K562 (cell line): ENCODE data around the gene SMC1A. TPM values are rescaled to one million over a fixed set of nuclear protein-coding genes. Genes with fewer than 3 reads are reported as not detected.

Experiments used
- BHLHE40 ChIP-seq: IDR thresholded peaks from 2 replicates; pipeline ENCODE4 v1.6.1; 2011; ENCODE audit warnings: low read length, improper control_type of control experiment
- BMI1 ChIP-seq: fragments of 150-350 bp; IDR thresholded peaks from 2 replicates; pipeline ENCODE4 v1.6.1; 2014; ENCODE audit warnings: low read length
- CBX8 ChIP-seq: fragments of 200-600 bp; sonication (generic); IDR thresholded peaks from 2 replicates; pipeline ENCODE4 v1.6.1; 2012; ENCODE audit warnings: borderline replicate concordance, mixed run types, low read depth, mild to moderate bottlenecking, moderate library complexity, mixed read lengths, low read length, control low read depth, inconsistent platforms; ENCODE audit not compliant: poor library complexity, severe bottlenecking; ENCODE audit errors: extremely low read depth
- CEBPG ChIP-seq, 3 experiments: fragments of 200-800 bp in 1 of 3; sonication (Bioruptor generic) in 1 of 3; sonication (generic) in 1 of 3; formaldehyde crosslinking in 1 of 3; IDR thresholded peaks in 2 of 3; conservative IDR thresholded peaks in 1 of 3; 2 replicates each; pipeline versions ENCODE4 v1.6.1 to v1.8.0; 2016 to 2022; ENCODE audit warnings: missing compliant biosample characterization in 2 of 3, missing genetic modification characterization in 2 of 3, mild to moderate bottlenecking in 1 of 3, missing genetic modification reagents in 1 of 3
- KLF13 ChIP-seq: fragments of 450-650 bp; IDR thresholded peaks from 2 replicates; pipeline ENCODE4 v1.6.1; 2016; ENCODE audit warnings: missing genetic modification characterization, low read depth, mild to moderate bottlenecking, missing compliant biosample characterization, moderate library complexity, borderline replicate concordance
- MECOM ChIP-seq: fragments of 250-450 bp; sonication (Bioruptor Pico); IDR thresholded peaks from 2 replicates; pipeline ENCODE4 v1.8.0; 2022; ENCODE audit warnings: inconsistent platforms
- NR2F6 ChIP-seq: fragments of 450-650 bp; formaldehyde crosslinking; IDR thresholded peaks from 2 replicates; pipeline ENCODE4 v1.4.0; 2020; ENCODE audit warnings: mild to moderate bottlenecking
- PCBP1 ChIP-seq: fragments of 200-400 bp; formaldehyde crosslinking; IDR thresholded peaks from 2 replicates; pipeline ENCODE4 v1.6.1; 2018; ENCODE audit warnings: mild to moderate bottlenecking, low read depth, low read length; ENCODE audit not compliant: poor library complexity, severe bottlenecking
- PHB ChIP-seq: fragments of 250-450 bp; sonication (Bioruptor Pico); IDR thresholded peaks from 2 replicates; pipeline ENCODE4 v1.5.0; 2021
- PPARD ChIP-seq: fragments of 250-450 bp; sonication (Bioruptor Pico); IDR thresholded peaks from 2 replicates; pipeline ENCODE4 v1.8.0; 2022; ENCODE audit warnings: inconsistent platforms, mild to moderate bottlenecking, moderate library complexity
- SLC30A9 ChIP-seq: fragments of 250-450 bp; sonication (Bioruptor Pico); IDR thresholded peaks from 2 replicates; pipeline ENCODE4 v1.8.0; 2022; ENCODE audit warnings: mild to moderate bottlenecking, moderate library complexity
- SMAD4 ChIP-seq: fragments of 250-450 bp; sonication (Bioruptor Pico); conservative IDR thresholded peaks from 2 replicates; pipeline ENCODE4 v1.8.0; 2021; ENCODE audit warnings: inconsistent platforms, mild to moderate bottlenecking, moderate library complexity
- SPI1 ChIP-seq: IDR thresholded peaks from 2 replicates; pipeline ENCODE4 v1.6.1; 2011; ENCODE audit warnings: low read depth, low read length, control low read depth, borderline replicate concordance
- SUPT5H ChIP-seq: fragments of 450-650 bp; IDR thresholded peaks from 2 replicates; pipeline ENCODE4 v1.6.1; 2016
- U2AF1 ChIP-seq: fragments of 200-400 bp; formaldehyde crosslinking; optimal IDR thresholded peaks from 2 replicates; pipeline ENCODE3; 2017; ENCODE audit warnings: mild to moderate bottlenecking, low read depth, low read length, moderate library complexity
- WHSC1 ChIP-seq: IDR thresholded peaks from one replicate; pipeline ENCODE4 v1.6.1; 2012; ENCODE audit warnings: low read length, control low read depth, inconsistent platforms
- ZNF239 ChIP-seq: fragments of 250-450 bp; sonication (Bioruptor Pico); IDR thresholded peaks from 2 replicates; pipeline ENCODE4 v1.4.0; 2020; ENCODE audit warnings: mild to moderate bottlenecking
- ZNF668 ChIP-seq: fragments of 250-450 bp; sonication (Bioruptor Pico); IDR thresholded peaks from 2 replicates; pipeline ENCODE4 v1.8.0; 2022; ENCODE audit warnings: mild to moderate bottlenecking, inconsistent platforms
- polyA plus RNA-seq, 8 experiments: library from polyadenylated mRNA; depleted of rRNA in 4 of 8; stranded (reverse) in 5 of 8; unstranded in 3 of 8; fragments of >200 nt; fragmentation: Nextera tagmentation in 2 of 8; fragmentation: Illumina TruSeq in 1 of 8; extraction: Ambion mirVana in 2 of 8; extraction: Trizol in 1 of 8; gene quantifications; 2 replicates each; pipeline versions ENCODE4 v1.2.1 to v1.2.3, GENCODE V29; 2011 to 2014; ENCODE audit warnings: inconsistent platforms in 1 of 8, missing spikeins in 1 of 8
- total RNA-seq, 7 experiments: library from RNA; depleted of rRNA in 6 of 7; stranded (reverse); fragments of >200 nt in 6 of 7; fragmentation: Illumina TruSeq in 2 of 7; extraction: Trizol in 2 of 7; gene quantifications; 2 replicates each; pipeline versions ENCODE4 v1.2.1 to v1.2.3, GENCODE V29; 2011 to 2021; ENCODE audit warnings: low replicate concordance in 1 of 7
- TF ChIP-seq, protein P1 (sequence below): sonication (generic); formaldehyde crosslinking; IDR thresholded peaks from 2 replicates; pipeline ENCODE4 v1.8.1; 2023; ENCODE audit warnings: mild to moderate bottlenecking, missing genetic modification reagents
- TF ChIP-seq, protein P2 (sequence below): sonication (generic); formaldehyde crosslinking; IDR thresholded peaks from 2 replicates; pipeline ENCODE4 v1.8.1; 2023; ENCODE audit warnings: mild to moderate bottlenecking, missing genetic modification reagents
- TF ChIP-seq, protein P3 (sequence below): fragments of 250-450 bp; sonication (Bioruptor Pico); IDR thresholded peaks from 2 replicates; pipeline ENCODE4 v1.9.0; 2021; ENCODE audit warnings: mild to moderate bottlenecking
- TF ChIP-seq, protein P4 (sequence below): fragments of 450-650 bp; formaldehyde crosslinking; IDR thresholded peaks from 2 replicates; pipeline ENCODE4 v1.4.0; 2020; ENCODE audit warnings: mild to moderate bottlenecking, moderate library complexity

Gene SMC1A
- total and polyA plus RNA-seq, 9 of the 15 experiments (the other 6 are each of a cell fraction or from before 2014, with no cell fraction given): 28.5 to 126 (median 71.2) TPM

DNA sequence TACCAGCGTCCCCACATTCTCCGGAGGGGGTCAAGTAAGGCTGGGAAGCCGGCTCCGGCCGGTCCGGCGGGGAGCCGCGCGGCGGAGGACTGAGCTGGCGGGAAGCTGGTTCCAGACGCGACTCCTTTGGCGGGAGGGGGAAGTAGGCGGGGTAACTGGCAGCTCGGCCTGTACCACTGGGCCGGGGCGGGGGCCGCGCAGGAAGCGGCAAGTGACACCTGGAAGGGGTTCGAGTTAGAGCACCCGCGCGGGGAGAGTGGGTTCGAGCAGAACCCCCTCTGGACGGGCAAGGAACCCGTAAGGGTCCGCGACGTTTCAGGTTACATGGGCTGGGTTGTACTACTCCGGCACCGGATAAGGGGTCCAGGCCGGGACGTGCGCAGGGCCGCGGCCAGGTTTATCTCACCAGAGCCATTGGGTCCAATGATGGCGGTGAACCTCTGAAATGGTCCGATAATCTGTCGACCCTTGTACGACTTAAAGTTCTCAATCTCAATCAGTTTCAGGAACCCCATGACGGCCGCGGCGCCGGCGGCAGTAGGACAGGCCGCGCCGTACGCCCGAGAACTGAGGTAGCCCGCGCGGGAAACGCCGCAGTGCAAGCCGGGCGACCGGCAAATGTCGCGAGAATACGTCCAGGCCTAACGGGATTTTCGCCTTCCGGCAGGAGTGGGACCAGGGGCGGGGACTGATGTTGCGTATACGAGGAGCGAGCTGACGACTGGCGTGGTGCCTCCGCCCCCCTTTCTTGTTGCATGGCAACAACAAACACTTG lies at the start of gene SMC1A (continued):
- TF ChIP-seq SPI1: 0 out of 2 replicates have a peak, but pooled peaks have one; percentile 4
- TF ChIP-seq, protein P1, sequence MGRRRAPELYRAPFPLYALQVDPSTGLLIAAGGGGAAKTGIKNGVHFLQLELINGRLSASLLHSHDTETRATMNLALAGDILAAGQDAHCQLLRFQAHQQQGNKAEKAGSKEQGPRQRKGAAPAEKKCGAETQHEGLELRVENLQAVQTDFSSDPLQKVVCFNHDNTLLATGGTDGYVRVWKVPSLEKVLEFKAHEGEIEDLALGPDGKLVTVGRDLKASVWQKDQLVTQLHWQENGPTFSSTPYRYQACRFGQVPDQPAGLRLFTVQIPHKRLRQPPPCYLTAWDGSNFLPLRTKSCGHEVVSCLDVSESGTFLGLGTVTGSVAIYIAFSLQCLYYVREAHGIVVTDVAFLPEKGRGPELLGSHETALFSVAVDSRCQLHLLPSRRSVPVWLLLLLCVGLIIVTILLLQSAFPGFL (CRISPR knock-in tag): no peak
- TF ChIP-seq MECOM (CRISPR knock-in tag): no peak
- TF ChIP-seq NR2F6 (CRISPR knock-in tag): no peak
- peak; percentile 66 for TF ChIP-seq CEBPG (CRISPR knock-in tag; IDR thresholded peaks at IDR 0.05)
- TF ChIP-seq CEBPG (tag; conservative IDR thresholded peaks at IDR 0.05 in 1 of 2, IDR thresholded peaks at IDR 0.05 in 1 of 2): 0 out of 4 replicates have a peak, but pooled peaks have one; percentile 17 to 20
- TF ChIP-seq SMAD4 (CRISPR knock-in tag): peak; percentile 75
- no peak for TF ChIP-seq SLC30A9
- peak; percentile 89 for TF ChIP-seq SUPT5H
- TF ChIP-seq, protein P2, sequence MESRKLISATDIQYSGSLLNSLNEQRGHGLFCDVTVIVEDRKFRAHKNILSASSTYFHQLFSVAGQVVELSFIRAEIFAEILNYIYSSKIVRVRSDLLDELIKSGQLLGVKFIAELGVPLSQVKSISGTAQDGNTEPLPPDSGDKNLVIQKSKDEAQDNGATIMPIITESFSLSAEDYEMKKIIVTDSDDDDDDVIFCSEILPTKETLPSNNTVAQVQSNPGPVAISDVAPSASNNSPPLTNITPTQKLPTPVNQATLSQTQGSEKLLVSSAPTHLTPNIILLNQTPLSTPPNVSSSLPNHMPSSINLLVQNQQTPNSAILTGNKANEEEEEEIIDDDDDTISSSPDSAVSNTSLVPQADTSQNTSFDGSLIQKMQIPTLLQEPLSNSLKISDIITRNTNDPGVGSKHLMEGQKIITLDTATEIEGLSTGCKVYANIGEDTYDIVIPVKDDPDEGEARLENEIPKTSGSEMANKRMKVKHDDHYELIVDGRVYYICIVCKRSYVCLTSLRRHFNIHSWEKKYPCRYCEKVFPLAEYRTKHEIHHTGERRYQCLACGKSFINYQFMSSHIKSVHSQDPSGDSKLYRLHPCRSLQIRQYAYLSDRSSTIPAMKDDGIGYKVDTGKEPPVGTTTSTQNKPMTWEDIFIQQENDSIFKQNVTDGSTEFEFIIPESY (CRISPR knock-in tag): no peak
- no peak for TF ChIP-seq ZNF239 (CRISPR knock-in tag)
- no peak for TF ChIP-seq WHSC1
- TF ChIP-seq, protein P3, sequence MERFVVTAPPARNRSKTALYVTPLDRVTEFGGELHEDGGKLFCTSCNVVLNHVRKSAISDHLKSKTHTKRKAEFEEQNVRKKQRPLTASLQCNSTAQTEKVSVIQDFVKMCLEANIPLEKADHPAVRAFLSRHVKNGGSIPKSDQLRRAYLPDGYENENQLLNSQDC (CRISPR knock-in tag): no peak
- TF ChIP-seq ZNF668 (CRISPR knock-in tag): no peak
- TF ChIP-seq PHB (CRISPR knock-in tag): no peak
- no peak for TF ChIP-seq CBX8
- TF ChIP-seq, protein P4, sequence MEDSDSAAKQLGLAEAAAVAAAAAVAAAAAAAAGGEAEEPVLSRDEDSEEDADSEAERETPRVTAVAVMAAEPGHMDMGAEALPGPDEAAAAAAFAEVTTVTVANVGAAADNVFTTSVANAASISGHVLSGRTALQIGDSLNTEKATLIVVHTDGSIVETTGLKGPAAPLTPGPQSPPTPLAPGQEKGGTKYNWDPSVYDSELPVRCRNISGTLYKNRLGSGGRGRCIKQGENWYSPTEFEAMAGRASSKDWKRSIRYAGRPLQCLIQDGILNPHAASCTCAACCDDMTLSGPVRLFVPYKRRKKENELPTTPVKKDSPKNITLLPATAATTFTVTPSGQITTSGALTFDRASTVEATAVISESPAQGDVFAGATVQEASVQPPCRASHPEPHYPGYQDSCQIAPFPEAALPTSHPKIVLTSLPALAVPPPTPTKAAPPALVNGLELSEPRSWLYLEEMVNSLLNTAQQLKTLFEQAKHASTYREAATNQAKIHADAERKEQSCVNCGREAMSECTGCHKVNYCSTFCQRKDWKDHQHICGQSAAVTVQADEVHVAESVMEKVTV (CRISPR knock-in tag): no peak
- no peak for TF ChIP-seq U2AF1
- TF ChIP-seq PCBP1: peak; percentile 46
- peak; percentile 42; the same call in 1 of the 2 replicates for TF ChIP-seq KLF13
- TF ChIP-seq PPARD: no peak
- TF ChIP-seq BMI1: no peak
- TF ChIP-seq BHLHE40: peak; percentile 58
